SU-DHL-6 (cell line): Measurements from ENCODE around the gene GPATCH8.

Source experiments
- EZH2phosphoT487 ChIP-seq: fragments of 200-600 bp; sonication (generic), shearing (Covaris generic); conservative IDR thresholded peaks from 2 replicates; pipeline ENCODE4 v1.6.1; 2018; ENCODE audit warnings: mild to moderate bottlenecking, antibody characterized with exemption, low read length, moderate library complexity, mixed read lengths
- TF ChIP-seq, protein P1 (sequence below): fragments of 200-600 bp; sonication (generic); IDR thresholded peaks from one replicate; pipeline ENCODE4 v1.5.1; 2017; ENCODE audit warnings: antibody characterized with exemption, mild to moderate bottlenecking, low read length, moderate library complexity; ENCODE audit not compliant: insufficient read depth, poor library complexity, severe bottlenecking

DNA sequence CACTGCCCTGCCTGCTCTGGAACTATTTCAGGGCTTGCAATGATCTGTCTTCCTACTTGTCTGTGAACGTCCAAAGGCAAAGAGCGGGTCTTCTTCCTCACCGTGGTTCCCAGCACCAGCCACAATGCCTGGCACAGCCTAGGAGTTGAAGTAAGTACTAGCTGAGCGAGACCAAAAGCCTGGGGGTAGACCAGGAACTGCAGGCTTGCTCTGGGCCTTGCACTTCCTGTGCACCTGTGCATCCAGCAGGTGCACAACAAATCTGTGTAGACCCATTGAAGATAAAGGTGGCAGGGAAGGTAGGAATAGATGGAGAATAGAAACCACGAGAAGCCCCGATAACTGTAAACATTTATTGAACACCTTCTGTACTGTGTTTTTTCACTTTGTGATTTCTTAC, 144.2 kb downstream of the GPATCH8 start:
- TF ChIP-seq, protein P1, sequence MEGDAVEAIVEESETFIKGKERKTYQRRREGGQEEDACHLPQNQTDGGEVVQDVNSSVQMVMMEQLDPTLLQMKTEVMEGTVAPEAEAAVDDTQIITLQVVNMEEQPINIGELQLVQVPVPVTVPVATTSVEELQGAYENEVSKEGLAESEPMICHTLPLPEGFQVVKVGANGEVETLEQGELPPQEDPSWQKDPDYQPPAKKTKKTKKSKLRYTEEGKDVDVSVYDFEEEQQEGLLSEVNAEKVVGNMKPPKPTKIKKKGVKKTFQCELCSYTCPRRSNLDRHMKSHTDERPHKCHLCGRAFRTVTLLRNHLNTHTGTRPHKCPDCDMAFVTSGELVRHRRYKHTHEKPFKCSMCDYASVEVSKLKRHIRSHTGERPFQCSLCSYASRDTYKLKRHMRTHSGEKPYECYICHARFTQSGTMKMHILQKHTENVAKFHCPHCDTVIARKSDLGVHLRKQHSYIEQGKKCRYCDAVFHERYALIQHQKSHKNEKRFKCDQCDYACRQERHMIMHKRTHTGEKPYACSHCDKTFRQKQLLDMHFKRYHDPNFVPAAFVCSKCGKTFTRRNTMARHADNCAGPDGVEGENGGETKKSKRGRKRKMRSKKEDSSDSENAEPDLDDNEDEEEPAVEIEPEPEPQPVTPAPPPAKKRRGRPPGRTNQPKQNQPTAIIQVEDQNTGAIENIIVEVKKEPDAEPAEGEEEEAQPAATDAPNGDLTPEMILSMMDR: no peak
- no peak for TF ChIP-seq EZH2phosphoT487
